Liver (tissue), 4 donors: ENCODE measurements around the gene SPAST. TPM values are rescaled to one million over a fixed set of nuclear protein-coding genes. Genes with fewer than 3 reads are reported as not detected.

Experiments used
- polyA plus RNA-seq, 2 donors: library from polyadenylated mRNA; stranded (reverse) in 1 of 2; unstranded in 1 of 2; fragments of 200-250 nt in 1 of 2; fragments of >200 nt in 1 of 2; fragmentation: Nextera tagmentation in 1 of 2; extraction: Ambion mirVana in 1 of 2; gene quantifications; one replicate each; pipeline versions ENCODE4 v1.2.1 to v1.2.3, GENCODE V29; 2013 to 2015
- total RNA-seq, 2 donors: library from RNA; depleted of rRNA; stranded (reverse); fragments of >200 nt; gene quantifications; one replicate each; pipeline ENCODE4 v1.2.3, GENCODE V29; 2014
- donor health status: healthy.
- donor health status: healthy.
- donor health status: healthy.

The SPAST gene
- total and polyA plus RNA-seq, 4 donors = 3.2 to 16.8 (median 7.7) TPM

Other genes starting within 250 kb of the SPAST start
- 10 to 100 TPM; 26.0 to 28.6 TPM for gene MEMO1, start 52.5 kb upstream of the SPAST start, total RNA-seq
- gene MEMO1, start 52.5 kb upstream of the SPAST start, polyA plus RNA-seq = 10 to 100 TPM; 22.4 to 32.9 TPM
- 10 to 100 TPM; 24.3 to 32.5 TPM for gene DPY30, start 23.8 kb upstream of the SPAST start, total RNA-seq
- gene DPY30, start 23.8 kb upstream of the SPAST start, polyA plus RNA-seq = 10 to 100 TPM; 36.5 to 75.4 TPM
- gene SLC30A6, start 102.3 kb downstream of the SPAST start, total RNA-seq = 10 to 100 TPM; 17.4 to 19.4 TPM
- gene SLC30A6, start 102.3 kb downstream of the SPAST start, polyA plus RNA-seq = 1 to 10 TPM; 3.8 to 5.9 TPM
- gene NLRC4, start 201.3 kb downstream of the SPAST start, total RNA-seq = 1 to 10 TPM; 2.1 to 2.9 TPM
- under 1 TPM; 0.82 to 0.99 TPM for gene NLRC4, start 201.3 kb downstream of the SPAST start, polyA plus RNA-seq
- gene YIPF4, start 214.3 kb downstream of the SPAST start, total RNA-seq = 10 to 100 TPM; 12.0 to 16.8 TPM
- 10 to 100 TPM; 11.6 to 38.4 TPM for gene YIPF4, start 214.3 kb downstream of the SPAST start, polyA plus RNA-seq